Endothelial cell of umbilical vein (primary cell): ENCODE measurements around the gene CRYBB2.

ENCODE experiments used
- CTCF ChIP-seq, 2 donors: IDR thresholded peaks; 1 replicate in 1 of 2; 2 replicates in 1 of 2; pipeline ENCODE4 v1.5.1; 2011; ENCODE audit warnings: low read length in 2 of 2, mild to moderate bottlenecking in 2 of 2, moderate library complexity in 2 of 2, control low read depth in 1 of 2, inconsistent platforms in 1 of 2, low read depth in 1 of 2; ENCODE audit not compliant: insufficient read depth in 1 of 2; ENCODE audit errors: extremely low read depth in 1 of 2
- EZH2 ChIP-seq: IDR thresholded peaks from 2 replicates; pipeline ENCODE4 v1.6.1; 2012; ENCODE audit warnings: borderline replicate concordance, low read depth, mild to moderate bottlenecking, moderate library complexity, low read length, inconsistent platforms; ENCODE audit not compliant: severe bottlenecking
- MAX ChIP-seq: IDR thresholded peaks from 2 replicates; pipeline ENCODE4 v1.6.1; 2011; ENCODE audit not compliant: insufficient read depth, insufficient read length
- POLR2A ChIP-seq: IDR thresholded peaks from 2 replicates; pipeline ENCODE4 v1.6.1; 2012; ENCODE audit warnings: low read depth, mild to moderate bottlenecking, control low read depth, low read length

- TF ChIP-seq MAX (no peak), CTCF (IDR thresholded peaks at IDR 0.05; ENCODE audit: extremely low read depth in 1 of 2, insufficient read depth in 1 of 2, low read depth in 1 of 2, low read length in 2 of 2) (no peak), EZH2 (no peak), POLR2A (no peak)
Observed at GRCh38 chr22:25203082-25203481, 16.4 kb upstream of the CRYBB2 start.
